DND-41 (cell line): Measurements from ENCODE around the gene PPP2CA.

Experiments used
- EZH2 ChIP-seq: IDR thresholded peaks from 3 replicates; pipeline ENCODE4 v1.6.1; 2012; ENCODE audit warnings: borderline replicate concordance, low read depth, mild to moderate bottlenecking, moderate library complexity, low read length, inconsistent platforms; ENCODE audit not compliant: severe bottlenecking
- TF ChIP-seq, protein P1 (sequence below): IDR thresholded peaks from 2 replicates; pipeline ENCODE4 v1.5.1; 2012; ENCODE audit warnings: borderline replicate concordance, low read length, moderate library complexity, mild to moderate bottlenecking; ENCODE audit not compliant: poor library complexity, severe bottlenecking; ENCODE audit errors: extremely low read depth

DNA sequence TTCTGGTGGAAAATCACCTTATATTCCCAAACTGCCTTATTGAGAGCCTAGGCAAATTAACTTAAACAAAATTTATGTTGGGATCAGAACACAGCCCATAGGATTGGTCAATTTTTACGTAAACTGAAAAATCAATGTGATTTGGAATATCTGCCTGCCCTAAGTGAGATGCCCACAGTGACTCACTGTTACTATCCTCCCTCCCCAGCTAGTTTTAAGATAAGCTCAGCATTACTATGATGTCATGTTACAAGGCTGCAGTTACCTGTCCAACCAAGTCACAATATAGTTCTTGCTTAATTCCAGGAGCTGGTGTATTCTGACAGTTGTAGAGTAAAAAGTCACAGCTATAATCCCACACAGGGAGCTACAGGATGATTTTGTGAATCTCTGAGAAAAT, 72.2 kb downstream of the PPP2CA start:
- TF ChIP-seq, protein P1, sequence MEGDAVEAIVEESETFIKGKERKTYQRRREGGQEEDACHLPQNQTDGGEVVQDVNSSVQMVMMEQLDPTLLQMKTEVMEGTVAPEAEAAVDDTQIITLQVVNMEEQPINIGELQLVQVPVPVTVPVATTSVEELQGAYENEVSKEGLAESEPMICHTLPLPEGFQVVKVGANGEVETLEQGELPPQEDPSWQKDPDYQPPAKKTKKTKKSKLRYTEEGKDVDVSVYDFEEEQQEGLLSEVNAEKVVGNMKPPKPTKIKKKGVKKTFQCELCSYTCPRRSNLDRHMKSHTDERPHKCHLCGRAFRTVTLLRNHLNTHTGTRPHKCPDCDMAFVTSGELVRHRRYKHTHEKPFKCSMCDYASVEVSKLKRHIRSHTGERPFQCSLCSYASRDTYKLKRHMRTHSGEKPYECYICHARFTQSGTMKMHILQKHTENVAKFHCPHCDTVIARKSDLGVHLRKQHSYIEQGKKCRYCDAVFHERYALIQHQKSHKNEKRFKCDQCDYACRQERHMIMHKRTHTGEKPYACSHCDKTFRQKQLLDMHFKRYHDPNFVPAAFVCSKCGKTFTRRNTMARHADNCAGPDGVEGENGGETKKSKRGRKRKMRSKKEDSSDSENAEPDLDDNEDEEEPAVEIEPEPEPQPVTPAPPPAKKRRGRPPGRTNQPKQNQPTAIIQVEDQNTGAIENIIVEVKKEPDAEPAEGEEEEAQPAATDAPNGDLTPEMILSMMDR: no peak
- no peak for TF ChIP-seq EZH2
